Stimulated activated naive CD8-positive, alpha-beta T cell treated with anti-CD3 and anti-CD28 coated beads, Interleukin-15, Interleukin-2, amounts not matched to agents 100 U/mL and 50 U/mL, for 24 hours (primary cell): ENCODE data around the gene CLK2.
A peak's percentile ranks its signal among the peaks of the same experiment; 100 is the strongest.

Source experiments
- ATAC-seq: fragments of 150-1000 bp; cut with Tn5 transposase; one replicate; pipeline ENCODE4 v1.10.0; 2021
- DNase-seq: peaks from one replicate; pipeline ENCODE4 v3.0.0; 2021

CLK2 gene

GRCh38 chr1:155273343-155274245 is at the start of gene CLK2:
TSS of gene CLK2 (minus strand) at chr1:155273504. CDS start at chr1:155270977, 2,527 bp downstream.
- peak; percentile 99 for DNase-seq

DNA sequence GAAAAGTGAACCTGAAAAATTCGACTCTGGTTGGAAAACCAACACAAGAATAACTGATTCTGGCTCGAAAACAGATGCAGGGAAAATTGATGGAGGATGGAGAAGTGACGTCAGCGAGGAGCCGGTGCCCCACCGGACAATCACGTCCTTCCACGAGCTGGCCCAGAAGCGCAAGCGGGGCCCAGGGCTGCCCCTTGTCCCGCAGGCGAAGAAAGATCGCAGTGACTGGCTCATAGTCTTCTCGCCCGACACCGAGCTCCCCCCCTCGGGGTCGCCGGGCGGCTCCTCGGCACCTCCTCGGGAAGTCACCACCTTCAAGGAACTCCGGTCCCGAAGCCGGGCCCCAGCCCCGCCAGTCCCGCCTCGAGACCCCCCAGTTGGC is 49.3 kb upstream of the CLK2 start:
- ATAC-seq: no peak
- peak; percentile 29 for DNase-seq

More at GRCh38 chr1:155273343-155274245, at the start of gene CLK2:
- ATAC-seq: peak; percentile 92

- no peak for ATAC-seq
- DNase-seq: peak; percentile 15
These were observed 48.6 kb upstream of the CLK2 start for GRCh38 chr1:155321639-155322503.

- DNase-seq: peak; percentile 82
- peak; percentile 20 for ATAC-seq
These were observed 47.6 kb upstream of the CLK2 start, which contains the start of gene RUSC1 for GRCh38 chr1:155320661-155321617. TSS of gene RUSC1 (plus strand) at chr1:155320894. CDS start at chr1:155321774, 880 bp downstream.

GRCh38 chr1:155320252-155320651 is 46.9 kb upstream of the CLK2 start:
- ATAC-seq (no peak), DNase-seq (no peak)

DNA sequence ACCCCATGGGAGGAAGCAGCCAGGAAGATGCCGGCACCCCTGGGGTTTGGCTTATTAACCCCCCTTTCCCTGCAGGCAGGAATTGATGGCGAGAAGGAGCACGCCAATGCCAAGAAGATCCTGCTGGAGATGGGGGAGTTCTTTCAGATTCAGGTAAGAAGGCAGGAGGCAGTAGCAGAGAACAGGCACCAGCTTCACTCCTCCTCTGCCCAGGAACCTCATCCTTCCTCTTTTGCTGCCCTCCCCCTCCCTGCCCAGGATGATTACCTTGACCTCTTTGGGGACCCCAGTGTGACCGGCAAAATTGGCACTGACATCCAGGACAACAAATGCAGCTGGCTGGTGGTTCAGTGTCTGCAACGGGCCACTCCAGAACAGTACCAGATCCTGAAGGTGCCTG is 46.2 kb upstream of the CLK2 start:
- DNase-seq: no peak
- ATAC-seq: no peak

DNA sequence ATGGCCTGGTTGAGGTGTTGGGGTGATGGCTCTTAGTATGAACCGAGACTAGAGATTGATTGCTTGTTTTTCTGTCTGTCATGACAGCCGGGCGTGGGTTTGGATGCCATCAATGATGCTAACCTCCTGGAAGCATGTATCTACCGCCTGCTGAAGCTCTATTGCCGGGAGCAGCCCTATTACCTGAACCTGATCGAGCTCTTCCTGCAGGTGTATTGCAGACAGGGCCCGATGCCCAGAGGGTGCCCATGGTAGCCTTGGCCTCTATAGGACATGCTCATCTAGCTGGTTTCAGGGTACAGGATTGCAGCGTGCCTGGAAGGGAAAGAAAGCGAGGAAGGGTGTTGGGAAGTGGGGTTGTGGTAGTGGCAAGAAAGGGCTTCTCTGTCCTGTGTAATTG is 44.8 kb upstream of the CLK2 start:
- DNase-seq: no peak
- ATAC-seq: no peak

- ATAC-seq (no peak), DNase-seq (no peak)
These were observed 43.6 kb upstream of the CLK2 start for GRCh38 chr1:155316922-155317321.

GRCh38 chr1:155313261-155313660 is 40.0 kb upstream of the CLK2 start:
- DNase-seq: no peak
- no peak for ATAC-seq

DNA sequence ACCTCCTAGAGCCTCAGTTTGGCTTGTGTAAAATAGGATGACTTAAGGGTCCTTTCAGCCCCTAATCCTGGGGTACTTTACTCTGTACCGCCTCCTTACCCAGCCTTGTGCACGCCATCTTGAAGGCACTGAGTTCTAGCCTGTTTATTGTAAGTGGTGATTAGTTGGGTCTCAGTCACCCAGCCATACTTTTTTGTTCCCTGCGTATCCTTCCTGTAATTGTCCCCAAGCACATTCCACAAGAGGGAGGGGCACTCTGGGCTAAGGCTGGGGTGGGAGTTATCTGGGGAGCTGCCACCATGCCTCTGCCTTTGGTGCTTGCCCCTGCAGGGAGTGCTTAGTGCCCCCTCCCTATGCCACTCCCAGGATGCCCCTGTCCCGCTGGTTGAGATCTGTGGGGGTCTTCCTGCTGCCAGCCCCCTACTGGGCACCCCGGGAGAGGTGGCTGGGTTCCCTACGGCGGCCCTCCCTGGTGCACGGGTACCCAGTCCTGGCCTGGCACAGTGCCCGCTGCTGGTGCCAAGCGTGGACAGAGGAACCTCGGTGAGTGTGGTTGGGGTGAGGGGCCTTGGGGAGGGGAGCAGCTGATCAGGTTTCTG is 36.2 kb upstream of the CLK2 start:
- DNase-seq: peak; percentile 27
- no peak for ATAC-seq

- ATAC-seq (peak; percentile 99), DNase-seq (peak; percentile 95)
These were observed 35.5 kb upstream of the CLK2 start, which contains the start of gene FDPS for GRCh38 chr1:155308493-155309422. TSS of gene FDPS (plus strand) at chr1:155308866. CDS start at chr1:155309790, 924 bp downstream.

- ATAC-seq: no peak
- DNase-seq: no peak
These were observed 34.0 kb upstream of the CLK2 start for GRCh38 chr1:155307247-155307740.

GRCh38 chr1:155305881-155306391 is 32.6 kb upstream of the CLK2 start:
- DNase-seq (no peak), ATAC-seq (no peak)

DNA sequence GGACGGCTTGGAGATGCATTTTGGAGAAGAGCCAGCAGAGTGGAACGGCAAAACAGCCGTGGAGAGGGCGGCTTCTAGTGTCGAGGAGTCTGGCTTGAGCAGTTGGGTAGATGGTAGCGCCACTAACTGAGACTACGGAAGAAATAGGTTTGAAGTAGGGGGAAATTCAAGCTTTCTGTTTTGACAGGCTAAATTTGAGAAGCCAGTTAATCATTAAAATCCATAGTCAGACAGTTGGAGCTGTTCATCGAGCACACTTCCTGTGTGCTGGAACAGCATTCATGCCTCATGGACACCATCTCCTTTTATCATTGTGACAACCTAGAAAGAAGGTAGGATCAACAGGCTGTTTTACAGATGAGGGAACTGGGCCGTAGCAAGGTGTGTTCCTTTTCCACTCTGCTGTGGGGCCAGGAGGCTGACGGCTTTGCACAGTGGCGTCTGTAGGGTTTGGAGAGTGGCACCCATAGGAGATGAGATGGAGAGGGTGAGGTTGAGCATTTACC is 31.3 kb upstream of the CLK2 start:
- DNase-seq (no peak), ATAC-seq (no peak)

- DNase-seq (no peak), ATAC-seq (no peak)
These were observed 28.1 kb upstream of the CLK2 start, which contains the start of gene PKLR for GRCh38 chr1:155301342-155301841. TSS of gene PKLR (minus strand) at chr1:155301438. CDS start at chr1:155301395, 43 bp downstream.

GRCh38 chr1:155300553-155301329 is 27.4 kb upstream of the CLK2 start:
- DNase-seq: no peak
- no peak for ATAC-seq

GRCh38 chr1:155300024-155300423 is 26.7 kb upstream of the CLK2 start:
- DNase-seq (no peak), ATAC-seq (no peak)

- ATAC-seq (no peak), DNase-seq (no peak)
These were observed 24.1 kb upstream of the CLK2 start for GRCh38 chr1:155297384-155297783.
